ENCODE results near the gene STC2.

DNA sequence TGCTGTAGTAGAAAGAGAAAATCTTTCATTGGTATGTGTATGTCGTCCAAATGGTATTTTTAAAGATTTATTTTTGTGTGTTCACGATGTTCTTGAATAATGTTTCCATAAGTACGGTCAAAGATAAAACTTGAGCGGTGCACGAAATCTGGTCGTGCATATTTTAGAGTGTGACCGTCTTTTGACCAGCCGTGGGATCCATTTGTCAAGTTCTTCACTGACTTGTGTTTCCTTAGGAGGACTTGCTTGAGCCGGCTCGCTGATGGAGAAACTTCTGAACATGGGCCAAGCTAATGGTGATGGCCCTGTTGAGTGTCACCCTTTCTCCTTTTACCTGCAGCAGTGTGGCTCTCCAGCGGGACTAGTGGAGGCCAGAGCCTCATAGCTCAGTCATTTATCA, 11.1 kb upstream of the STC2 start:
- TF ChIP-seq EZH2 (IDR thresholded peaks at IDR 0.05; ENCODE audit: insufficient read depth, poor library complexity, severe bottlenecking) (no peak), EZH2phosphoT487 (IDR thresholded peaks at IDR 0.05; ENCODE audit: insufficient read depth, low read depth) (no peak)
